Activated CD4-positive, alpha-beta T cell treated with anti-CD3 and anti-CD28 coated beads for 1 hour (primary cell): ENCODE results near the gene ALG6.
"Not testable (repeated sequence)": the region's sequence is repeated elsewhere in the genome, so short reads cannot be mapped to it uniquely, and the experiment has no call there.

Experiments used
- DNase-seq: peaks from one replicate; pipeline ENCODE4 v3.0.0-alpha.2; 2020

The ALG6 gene

DNA sequence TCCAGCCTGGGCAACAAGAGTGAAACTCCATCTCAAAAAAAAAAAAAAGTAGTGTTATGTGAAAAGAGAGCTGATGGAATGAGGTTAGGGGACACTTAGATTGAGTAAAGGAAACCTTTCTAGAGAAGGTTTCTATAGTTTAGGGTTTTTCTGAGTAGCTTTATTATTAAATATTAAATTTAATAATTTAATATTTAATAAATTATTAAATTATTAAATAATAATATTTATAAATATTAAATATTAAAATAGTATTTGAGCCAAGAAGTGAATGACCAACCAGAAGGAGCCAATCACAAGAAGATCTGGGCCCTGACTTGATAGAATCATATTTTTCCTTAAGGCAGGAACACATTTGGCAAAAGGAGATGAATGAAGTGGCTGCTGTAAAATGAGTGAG, 50.7 kb downstream of the ALG6 start:
- no peak for DNase-seq

DNA sequence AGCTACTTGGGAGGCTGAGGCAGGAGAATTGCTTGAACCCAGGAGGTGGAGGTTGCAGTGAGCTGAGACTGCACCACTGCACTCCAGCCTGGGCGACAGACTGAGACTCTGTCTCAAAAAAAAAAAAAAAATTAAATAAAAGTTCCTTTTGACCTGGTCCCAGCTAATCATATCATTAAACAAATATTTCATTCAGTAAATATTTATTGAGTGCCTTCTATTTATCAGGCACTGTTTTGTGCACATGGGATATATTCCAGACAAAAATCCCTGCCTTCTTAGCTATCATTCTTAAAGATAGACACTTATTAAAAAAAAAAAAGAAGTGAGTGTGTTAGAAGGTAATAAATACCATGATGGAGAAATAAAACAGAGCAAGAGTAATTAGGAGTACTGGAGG, 53.3 kb downstream of the ALG6 start:
- not testable (repeated sequence) for DNase-seq

DNA sequence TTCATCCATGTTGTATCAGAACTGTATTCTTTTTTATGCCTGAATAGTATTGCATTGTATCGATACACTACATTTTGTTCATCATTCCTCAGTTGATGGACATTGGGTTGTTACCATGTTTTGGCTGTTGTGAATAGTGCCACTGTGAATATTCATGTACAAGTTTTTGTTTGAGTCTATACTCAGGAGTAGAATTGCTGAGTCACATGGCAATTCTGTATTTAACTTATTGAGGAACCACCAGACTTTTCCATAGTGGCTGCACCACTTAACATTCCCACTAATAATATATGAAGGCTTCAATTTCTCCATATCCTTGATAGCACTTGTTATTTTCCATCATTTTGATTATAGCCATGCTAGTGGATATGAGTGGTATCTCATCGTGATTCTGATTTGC, 56.2 kb downstream of the ALG6 start:
- no peak for DNase-seq

DNA sequence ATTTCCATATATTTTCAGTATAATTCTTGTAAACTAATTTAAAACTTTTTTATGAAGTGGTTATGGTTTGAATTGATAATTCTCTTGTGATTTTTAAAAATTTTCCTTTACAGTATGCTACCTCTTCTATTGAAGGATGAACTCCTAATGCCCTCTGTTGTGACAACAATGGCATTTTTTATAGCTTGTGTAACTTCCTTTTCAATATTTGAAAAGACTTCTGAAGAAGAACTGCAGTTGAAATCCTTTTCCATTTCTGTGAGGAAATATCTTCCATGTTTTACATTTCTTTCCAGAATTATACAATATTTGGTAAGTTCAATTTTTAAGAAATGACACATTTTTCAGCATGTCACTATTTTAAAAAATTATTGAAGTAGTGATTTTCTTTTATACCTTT, 61.4 kb downstream of the ALG6 start:
- DNase-seq: no peak

DNA sequence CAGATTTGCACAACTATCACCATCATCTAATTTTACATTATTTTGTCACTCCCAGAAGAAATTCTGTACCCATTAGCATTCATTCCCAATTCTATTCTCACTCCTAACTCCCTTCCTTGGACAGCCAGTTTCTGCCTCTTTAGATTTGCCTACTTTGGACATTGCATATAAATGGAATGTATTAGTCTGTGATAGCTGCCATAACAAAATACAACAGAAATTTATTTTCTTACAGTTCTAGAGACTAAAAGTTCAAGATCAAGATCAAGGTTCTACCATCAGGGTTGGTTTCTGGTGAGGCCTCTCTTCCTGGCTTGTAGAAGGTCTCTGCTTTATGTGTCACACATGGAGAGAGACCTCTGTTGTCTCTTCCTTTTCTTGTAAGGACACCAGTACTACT, 61.9 kb downstream of the ALG6 start:
- DNase-seq: no peak

DNA sequence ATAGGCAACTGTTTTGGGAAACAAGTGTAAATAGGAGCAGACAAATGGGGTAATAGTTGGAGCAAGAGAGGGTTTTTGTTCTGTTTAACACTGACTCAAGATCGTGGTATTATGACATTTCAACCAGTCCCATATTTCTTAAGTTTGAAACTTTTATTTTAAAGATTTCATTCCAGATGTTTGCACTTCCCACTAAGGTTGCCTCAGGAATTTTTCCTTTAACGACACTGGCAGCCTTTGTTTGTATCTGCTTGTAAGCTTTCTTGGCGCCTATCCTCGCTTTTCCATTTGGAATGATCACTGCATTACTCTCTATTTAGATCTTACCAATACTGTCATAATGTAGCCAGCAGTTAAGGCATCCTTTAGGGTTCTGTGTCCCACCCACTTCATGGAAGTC, 67.7 kb downstream of the ALG6 start:
- no peak for DNase-seq

DNA sequence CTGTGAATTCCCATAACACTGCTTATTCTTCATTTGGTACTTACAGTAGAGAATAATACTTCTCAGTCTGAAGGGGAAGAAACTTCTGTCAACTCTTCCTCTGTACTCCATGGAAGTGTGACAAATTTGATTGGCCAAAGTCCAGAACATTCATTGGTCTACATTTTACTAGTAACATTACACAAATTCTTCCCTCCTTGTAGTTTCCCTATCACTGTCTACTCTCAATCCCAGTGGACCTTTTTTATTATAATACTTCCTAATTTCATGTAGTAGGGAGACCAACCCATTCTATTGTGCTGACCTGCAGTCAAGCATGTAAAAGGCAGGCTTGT, 74.7 kb downstream of the ALG6 start:
- DNase-seq: no peak

DNA sequence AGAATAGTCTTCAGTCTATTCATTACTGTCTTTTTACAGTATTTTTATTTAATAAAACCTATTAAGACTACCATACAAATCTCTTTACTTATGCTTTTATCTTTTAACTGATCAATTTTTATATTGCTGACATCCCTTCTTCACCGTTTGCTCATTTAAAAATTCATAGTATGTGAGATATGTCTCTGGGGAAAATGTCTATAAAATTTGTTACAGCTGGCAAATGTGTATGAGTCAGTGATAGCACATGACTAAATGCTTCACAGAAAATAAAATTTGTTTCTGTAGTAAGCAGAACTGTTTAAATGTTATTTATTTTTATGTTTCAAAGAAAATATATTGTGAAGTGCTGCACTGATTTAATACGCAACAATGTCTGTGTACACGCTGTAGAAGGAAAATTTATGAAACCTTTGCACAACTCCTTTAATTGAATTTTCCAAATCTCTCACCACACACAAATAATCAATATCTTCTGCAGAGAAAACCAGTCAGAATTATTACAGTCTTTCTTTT, 81.4 kb downstream of the ALG6 start:
- DNase-seq: no peak

DNA sequence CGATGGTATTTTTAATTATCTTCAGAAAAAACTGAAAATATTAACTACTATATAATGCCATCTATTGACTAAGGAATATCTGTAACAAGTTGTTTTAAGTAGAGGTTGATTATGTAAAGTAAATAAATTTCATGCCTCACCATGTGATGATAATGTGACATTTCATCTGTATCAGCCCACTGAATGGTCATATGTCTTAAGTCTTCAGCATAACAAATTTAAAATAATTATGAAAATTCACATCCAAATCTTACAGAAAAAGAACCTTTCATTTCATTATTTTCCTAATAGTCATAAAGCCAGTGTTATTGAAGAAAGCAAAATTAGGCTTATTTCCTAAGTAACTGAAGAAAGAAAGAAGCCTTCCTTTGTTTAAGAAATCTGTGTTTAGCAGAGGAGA, 83.0 kb downstream of the ALG6 start:
- DNase-seq: no peak

DNA sequence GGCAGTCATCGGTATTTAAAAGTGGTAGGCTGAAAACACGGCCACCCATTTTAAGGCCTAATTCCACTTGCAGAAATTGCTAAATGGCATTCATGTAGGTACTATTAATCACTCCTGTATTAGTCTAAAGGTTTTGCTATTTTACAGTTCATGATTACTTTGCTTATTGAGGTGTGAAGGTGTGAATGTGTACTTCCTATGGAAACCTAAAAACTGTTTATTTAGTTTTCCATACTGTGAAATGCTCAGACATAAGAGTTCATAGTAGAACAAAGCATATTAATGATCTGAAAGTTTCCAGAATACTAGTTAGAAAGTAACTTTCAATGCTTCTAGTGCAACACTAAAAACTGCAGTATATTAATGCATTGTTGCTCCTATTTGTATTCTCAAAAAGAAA, 85.8 kb downstream of the ALG6 start:
- DNase-seq: no peak

DNA sequence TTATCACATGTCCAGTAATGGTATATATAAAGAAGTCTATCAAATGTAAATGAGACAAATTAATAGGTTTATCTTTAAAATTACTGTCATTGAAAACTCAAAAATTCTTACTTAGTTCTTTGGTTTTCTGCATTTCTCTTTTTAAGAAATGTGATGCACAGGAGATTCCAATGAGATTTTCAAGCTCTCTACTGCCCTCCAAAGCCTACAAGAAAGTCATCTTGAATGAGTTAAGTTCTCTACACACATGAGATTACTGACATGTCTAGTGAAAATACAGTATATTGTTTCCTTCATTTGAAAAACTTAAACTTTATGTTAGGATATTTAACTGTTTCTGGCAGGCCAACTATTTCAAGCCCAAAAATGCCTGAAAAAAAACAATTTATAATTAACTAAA, 86.8 kb downstream of the ALG6 start:
- no peak for DNase-seq

DNA sequence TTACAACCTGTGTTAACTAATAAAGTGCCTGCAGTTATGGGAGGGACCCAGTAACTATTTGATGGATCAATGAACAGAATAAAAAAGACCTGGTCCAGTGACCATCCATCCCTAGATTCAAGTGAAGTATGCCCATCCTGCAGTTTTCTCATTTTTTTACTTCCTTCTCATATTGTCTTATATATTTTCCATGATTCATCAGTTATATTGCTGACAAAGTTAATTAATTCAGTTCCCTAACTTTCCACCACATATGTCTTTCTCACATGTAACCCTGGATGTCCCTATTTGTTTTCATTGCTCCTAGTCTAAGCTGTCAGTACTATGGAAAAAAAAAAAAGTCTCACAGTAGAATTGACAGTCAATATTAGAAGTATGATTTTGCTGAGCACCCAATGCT, 91.3 kb downstream of the ALG6 start:
- no peak for DNase-seq

DNA sequence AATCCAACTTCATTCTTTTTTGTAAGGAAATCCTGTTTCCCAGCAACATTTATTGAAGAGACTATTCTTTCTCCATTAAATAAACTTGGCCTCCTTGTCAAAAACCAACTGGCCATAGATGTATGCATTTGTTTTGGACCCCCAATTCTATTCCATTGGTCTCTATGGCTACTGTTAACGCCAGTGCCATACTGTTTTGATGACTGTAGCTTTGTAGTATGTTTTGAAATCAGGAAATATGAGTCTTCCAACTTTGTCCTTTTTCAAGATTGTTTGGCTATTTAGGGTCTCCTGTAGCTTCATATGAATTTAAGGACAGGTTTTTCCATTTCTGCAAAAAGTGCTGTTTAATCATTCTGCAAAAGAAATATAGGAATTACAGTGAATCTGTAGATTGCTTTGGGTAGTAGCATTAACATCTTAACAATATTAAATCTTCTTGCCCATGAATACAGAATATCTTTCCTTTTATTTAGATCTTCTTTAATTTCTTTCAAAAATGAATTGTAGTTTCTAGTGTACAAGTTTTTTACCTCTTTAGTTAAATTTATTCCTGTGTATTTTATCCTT, 94.3 kb downstream of the ALG6 start:
- no peak for DNase-seq

DNA sequence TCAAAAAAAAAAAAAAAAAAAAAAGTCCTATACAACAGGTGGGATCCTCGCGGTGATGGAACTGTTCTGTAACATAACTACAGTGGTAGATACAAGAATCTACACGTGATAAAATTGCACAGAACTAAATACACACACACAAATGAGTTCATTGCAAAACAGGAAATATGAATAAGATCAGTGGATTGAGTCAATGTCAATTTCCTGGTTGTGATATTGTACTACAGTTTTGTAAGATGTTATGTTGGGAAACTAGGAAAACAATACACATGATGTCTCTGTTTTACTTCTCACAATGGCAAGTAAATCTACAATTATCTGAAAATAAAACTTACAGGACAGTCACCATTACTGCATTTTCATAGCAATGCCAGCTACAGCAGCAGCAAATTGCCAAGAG, 95.8 kb downstream of the ALG6 start:
- DNase-seq: no peak

DNA sequence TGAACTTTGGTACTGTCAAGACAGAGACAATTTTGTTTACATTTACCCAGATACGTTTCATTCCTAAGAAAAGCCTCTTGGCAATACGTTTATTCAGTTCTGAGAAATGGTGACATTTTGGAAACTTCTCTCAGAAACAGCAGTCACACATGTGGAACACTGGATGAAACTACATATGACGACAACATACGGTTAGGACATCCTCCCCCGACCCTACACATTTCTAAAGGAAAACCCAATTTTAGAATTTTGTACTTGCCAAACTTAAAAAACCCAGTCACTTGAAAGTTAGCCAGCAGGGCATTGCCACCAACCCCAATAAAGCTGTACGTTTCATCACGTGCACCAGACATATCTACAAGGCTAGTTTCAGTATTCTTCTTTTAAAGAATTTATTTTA, 98.8 kb downstream of the ALG6 start:
- no peak for DNase-seq

DNA sequence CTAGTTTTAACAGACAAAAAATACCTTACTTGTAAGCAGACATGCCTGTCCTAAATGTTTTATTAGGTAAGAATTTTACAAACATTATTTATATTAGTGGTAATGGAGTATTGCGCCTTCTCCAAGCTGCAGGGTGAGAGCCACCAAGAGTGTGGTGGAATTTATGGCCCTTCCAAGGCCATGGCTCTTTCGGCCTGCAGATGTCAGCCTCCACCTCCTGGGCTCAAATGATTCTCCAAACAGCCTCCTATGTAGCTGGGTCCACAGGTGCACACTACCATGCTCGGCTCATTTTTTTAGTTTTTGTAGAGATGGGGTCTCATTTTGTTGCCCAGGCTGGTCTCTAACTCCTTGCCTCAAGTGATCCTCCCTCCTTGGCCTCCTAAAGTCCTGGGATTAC, 99.3 kb downstream of the ALG6 start:
- no peak for DNase-seq

DNA sequence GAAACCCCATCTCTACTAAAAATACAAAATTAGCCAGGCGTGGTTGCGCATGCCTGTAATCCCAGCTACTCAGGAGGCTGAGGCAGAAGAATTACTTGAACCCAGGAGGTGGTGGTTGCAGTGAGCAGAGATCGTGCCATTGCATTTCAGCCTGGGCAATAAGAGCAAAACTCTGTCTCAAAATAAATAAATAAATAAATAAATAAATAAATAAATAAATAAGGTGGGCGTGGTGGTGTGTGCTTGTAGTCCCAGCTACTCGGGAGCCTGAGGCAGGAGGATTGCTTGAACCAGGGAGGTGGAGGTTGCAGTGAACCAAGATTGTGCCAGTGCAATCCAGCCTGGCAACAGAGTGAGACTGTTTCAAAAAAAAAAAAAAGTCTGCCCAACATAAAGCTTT, 101.3 kb downstream of the ALG6 start:
- DNase-seq: not testable (repeated sequence)

DNA sequence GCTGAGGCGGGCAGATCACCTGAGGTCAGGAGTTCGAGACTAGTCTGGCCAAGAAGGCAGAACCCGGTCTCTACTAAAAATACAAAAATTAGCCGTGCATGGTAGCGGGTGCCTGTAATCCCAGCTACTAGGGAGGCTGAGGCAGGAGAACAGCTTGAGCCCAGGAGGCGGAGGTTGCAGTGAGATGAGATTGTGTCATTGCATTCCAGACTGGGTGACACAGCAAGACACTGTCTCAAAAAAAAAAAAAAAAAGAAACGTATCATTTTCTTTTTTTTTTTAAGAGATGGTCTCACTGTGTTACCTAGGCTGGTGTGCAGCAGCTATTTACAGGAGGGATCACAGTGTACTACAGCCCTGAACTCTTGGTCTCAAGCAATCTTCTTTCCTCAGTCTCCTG, 108.3 kb downstream of the ALG6 start:
- DNase-seq: no peak

DNA sequence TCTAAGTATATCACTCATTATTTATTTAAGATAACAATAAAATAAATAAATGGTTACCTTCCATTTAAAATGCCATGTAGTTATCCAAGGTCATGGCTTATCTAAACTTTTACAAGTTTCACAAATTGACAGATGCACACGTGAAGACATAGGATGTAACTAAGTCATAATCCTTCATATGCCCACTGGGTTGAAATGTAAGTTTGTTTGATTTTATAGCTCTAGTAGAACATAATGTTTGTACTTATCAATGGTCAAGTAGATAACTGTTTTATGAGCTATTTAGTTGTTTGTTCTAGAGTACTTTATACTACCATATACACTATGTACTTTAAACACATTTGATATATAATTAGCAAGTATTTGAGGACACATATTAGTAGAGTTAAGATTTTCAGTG, 112.6 kb downstream of the ALG6 start:
- no peak for DNase-seq

DNA sequence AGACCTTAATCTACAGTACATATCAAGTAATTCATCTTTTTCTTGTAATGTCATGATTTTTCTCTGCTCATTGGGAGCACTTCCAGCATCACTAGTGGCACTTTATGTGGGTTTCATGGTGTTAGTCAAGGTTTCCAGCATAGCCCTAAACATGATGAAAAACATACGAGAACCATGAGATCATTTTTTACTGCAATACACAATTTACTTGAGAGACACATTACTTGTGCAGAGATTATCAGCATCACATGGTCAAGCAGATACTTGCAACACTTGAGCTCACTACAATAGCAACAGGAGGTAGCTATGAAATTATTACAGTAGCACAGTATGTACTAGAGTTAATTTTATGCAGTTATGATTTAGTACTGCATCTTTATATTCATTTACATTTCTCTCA, 119.2 kb downstream of the ALG6 start:
- DNase-seq: no peak

DNA sequence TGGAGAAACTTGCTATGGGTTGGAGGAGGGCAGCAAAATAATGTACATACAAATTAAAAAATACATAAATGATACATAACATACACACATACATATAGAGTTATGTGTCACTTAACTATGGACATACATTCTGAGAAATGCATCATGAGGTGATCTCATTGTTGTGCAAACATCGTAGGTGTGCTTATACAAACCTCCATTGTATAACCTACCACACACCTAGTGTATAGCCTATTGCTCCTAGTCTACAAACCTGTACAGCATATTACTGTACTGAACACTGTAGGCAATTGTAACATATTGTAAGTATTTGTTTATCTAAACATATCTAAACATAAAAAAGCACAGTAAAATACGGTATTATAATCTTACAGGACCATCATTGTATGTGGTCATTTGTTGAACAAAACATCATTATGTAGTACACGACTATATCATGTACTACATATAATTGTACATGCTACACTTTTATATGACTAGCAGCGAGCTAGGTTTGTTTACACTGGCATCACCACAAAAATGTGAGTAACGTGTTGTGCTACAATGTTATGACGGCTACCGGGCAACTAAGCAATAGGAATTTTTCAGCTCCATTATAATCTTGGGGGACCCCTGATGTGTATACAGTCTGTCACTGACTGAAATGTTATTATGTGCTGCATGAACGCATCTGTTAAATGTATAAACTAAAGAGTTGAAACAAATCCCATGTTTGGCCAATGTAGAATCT, 120.1 kb downstream of the ALG6 start:
- no peak for DNase-seq
